Measurements from ENCODE around the gene CHKA.

DNA sequence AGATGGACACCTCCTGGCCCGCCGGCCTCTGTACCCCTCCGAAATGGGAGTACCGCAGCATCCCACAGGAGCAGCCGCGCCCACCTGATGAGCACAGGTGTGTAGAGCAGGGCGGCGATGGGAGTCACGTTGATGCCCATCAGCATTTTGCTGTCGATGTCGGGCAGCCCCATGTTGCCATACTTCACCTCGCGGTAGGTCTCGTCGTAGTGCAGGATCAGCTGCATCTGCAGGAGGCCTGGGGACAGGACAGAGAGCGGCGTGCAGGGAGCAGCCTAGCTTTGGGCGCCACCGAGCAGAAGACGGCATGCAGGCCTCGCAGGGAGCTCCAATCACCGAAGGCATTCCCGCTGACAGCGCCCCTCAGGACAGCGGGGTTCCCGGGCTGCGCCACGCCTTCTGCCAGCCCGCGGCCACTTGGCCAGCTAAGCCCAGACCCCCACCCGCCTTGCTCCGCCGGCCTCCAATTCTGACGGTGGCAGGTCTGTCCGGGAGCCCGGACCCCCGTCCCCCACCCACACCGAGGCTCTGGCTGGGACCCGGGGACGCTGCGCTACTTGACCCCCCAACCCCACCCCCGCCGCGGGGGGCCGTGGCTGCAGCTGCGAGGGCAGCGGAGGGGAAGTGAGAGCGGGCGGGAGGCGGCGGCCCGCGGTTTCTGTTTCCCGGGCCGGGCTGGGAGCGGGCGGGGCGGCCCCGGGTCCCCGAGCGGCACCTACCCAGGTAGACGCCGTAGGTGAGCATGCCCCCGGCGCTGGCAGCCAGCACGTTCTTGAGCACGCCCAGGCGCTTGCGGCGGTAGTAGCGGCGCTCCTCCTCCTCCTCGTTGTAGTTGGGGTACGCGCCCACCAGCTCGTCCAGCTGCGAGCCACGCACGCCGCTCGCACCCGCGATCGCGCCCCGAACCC, 118.0 kb downstream of the CHKA start:
- TF ChIP-seq CTCF (conservative IDR thresholded peaks at IDR 0.05; ENCODE audit: low read depth in 2 of 2) = no peak
- no peak for TF ChIP-seq CREB1 (CRISPR knock-in tag; IDR thresholded peaks at IDR 0.05; ENCODE audit: low read depth)
- no peak for TF ChIP-seq EZH2phosphoT487 (IDR thresholded peaks at IDR 0.05; ENCODE audit: unreplicated experiment)
- TF ChIP-seq, protein P1, sequence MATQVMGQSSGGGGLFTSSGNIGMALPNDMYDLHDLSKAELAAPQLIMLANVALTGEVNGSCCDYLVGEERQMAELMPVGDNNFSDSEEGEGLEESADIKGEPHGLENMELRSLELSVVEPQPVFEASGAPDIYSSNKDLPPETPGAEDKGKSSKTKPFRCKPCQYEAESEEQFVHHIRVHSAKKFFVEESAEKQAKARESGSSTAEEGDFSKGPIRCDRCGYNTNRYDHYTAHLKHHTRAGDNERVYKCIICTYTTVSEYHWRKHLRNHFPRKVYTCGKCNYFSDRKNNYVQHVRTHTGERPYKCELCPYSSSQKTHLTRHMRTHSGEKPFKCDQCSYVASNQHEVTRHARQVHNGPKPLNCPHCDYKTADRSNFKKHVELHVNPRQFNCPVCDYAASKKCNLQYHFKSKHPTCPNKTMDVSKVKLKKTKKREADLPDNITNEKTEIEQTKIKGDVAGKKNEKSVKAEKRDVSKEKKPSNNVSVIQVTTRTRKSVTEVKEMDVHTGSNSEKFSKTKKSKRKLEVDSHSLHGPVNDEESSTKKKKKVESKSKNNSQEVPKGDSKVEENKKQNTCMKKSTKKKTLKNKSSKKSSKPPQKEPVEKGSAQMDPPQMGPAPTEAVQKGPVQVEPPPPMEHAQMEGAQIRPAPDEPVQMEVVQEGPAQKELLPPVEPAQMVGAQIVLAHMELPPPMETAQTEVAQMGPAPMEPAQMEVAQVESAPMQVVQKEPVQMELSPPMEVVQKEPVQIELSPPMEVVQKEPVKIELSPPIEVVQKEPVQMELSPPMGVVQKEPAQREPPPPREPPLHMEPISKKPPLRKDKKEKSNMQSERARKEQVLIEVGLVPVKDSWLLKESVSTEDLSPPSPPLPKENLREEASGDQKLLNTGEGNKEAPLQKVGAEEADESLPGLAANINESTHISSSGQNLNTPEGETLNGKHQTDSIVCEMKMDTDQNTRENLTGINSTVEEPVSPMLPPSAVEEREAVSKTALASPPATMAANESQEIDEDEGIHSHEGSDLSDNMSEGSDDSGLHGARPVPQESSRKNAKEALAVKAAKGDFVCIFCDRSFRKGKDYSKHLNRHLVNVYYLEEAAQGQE (IDR thresholded peaks at IDR 0.05; ENCODE audit: unreplicated experiment) = no peak
- no peak for TF ChIP-seq POLR2AphosphoS5 (IDR thresholded peaks at IDR 0.05; ENCODE audit: low read depth)
- no peak for TF ChIP-seq EZH2 (IDR thresholded peaks at IDR 0.05; ENCODE audit: low read depth, unreplicated experiment)
- TF ChIP-seq, protein P2, sequence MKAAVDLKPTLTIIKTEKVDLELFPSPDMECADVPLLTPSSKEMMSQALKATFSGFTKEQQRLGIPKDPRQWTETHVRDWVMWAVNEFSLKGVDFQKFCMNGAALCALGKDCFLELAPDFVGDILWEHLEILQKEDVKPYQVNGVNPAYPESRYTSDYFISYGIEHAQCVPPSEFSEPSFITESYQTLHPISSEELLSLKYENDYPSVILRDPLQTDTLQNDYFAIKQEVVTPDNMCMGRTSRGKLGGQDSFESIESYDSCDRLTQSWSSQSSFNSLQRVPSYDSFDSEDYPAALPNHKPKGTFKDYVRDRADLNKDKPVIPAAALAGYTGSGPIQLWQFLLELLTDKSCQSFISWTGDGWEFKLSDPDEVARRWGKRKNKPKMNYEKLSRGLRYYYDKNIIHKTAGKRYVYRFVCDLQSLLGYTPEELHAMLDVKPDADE (IDR thresholded peaks at IDR 0.05) = no peak
- no peak for TF ChIP-seq NANOG (IDR thresholded peaks at IDR 0.05; ENCODE audit: borderline replicate concordance)
- no peak for TF ChIP-seq JUNB (IDR thresholded peaks at IDR 0.05; ENCODE audit: unreplicated experiment)
